Measurements from ENCODE around the gene SNX6. TPM values are rescaled to one million over a fixed set of nuclear protein-coding genes. Genes with fewer than 3 reads are reported as not detected.

Gene SNX6
- total RNA-seq, 1 experiment from 2014 or later: 73.4 TPM

DNA sequence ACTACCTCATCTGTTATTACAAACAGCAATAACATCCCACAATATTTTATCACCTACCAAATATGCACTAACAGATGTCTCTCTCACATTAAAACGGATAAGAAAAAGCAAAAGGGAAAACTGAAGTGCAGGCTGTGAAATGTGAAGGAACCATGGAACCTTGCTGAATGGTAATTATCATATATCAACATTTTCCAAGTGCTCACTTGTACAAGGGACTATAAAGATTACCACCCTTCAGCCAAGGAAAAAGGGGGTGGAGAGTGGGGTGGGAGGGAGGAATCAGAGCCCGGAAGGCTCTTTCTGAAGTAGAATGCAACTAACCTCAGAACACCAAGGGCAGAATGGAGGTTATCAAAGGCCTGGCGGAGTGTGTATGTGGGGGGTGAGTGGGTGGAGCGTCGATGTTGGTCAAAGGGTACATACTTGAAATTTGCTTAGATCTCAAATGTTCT is 1.2 kb downstream of the SNX6 start:
- Histone ChIP-seq H3K79me2 (ENCODE audit: insufficient read depth, low read length) (peaks cover 57% of the 10 kb centered on the region), H2AFZ (ENCODE audit: low read depth, low read length, poor library complexity, severe bottlenecking) (no peak overlapping the region), H3K4me2 (ENCODE audit: low read length) (peak overlapping the region; percentile 81), H3K36me3 (ENCODE audit: control insufficient read depth in 1 of 2, insufficient read depth in 2 of 2, low read length in 2 of 2) (0 out of 4 replicates have a peak, but pooled peaks cover 3% of the 10 kb centered on the region in 2 experiments), H3K27ac (ENCODE audit: low read depth, low read length) (0 out of 2 replicates have a peak overlapping the region, but pooled peaks have one; percentile 78), H3K9me2 (ENCODE audit: insufficient read depth) (no peaks in the 10 kb centered on the region), H3K9me3 (ENCODE audit: control insufficient read depth in 1 of 2, insufficient read depth in 1 of 2, low read depth in 1 of 2, low read length in 2 of 2) (no peaks in the 10 kb centered on the region), H3K4me1 (ENCODE audit: control insufficient read depth in 1 of 2, insufficient read depth in 2 of 2, low read length in 2 of 2) (peaks cover 5 to 15% of the 10 kb centered on the region in 2 experiments), H4K20me1 (ENCODE audit: insufficient read depth) (no peaks in the 10 kb centered on the region), H3K4me3 (replicated peaks in 1 of 2; ENCODE audit: low read depth in 1 of 2, low read length in 2 of 2) (peak overlapping the region; percentile 79 to 80), H3K9ac (ENCODE audit: low read length) (peak overlapping the region; percentile 91; the same call in 1 of the 2 replicates), H3K27me3 (ENCODE audit: insufficient read depth, low read length) (no peaks in the 10 kb centered on the region)
- POLR2A ChIA-PET: no interaction called here
- TF ChIP-seq ZFX (IDR thresholded peaks at IDR 0.05) (no peak), ELF1 (IDR thresholded peaks at IDR 0.05; ENCODE audit: borderline replicate concordance, low read depth) (no peak), POLR2A (IDR thresholded peaks at IDR 0.05; ENCODE audit: borderline replicate concordance, extremely low read depth, insufficient read depth, insufficient read length) (no peak), EZH2 (IDR thresholded peaks at IDR 0.05) (no peak), TCF7L2 (IDR thresholded peaks at IDR 0.05; ENCODE audit: borderline replicate concordance, extremely low read depth, insufficient read depth, insufficient read length) (no peak), SIN3A (IDR thresholded peaks at IDR 0.05; ENCODE audit: low read depth) (no peak), YY1 (IDR thresholded peaks at IDR 0.05; ENCODE audit: extremely low read depth, insufficient replicate concordance, low read depth, low read length) (no peak), RAD21 (IDR thresholded peaks at IDR 0.05; ENCODE audit: low read depth) (no peak), SRF (IDR thresholded peaks at IDR 0.05; ENCODE audit: low read depth) (no peak), POLR2AphosphoS5 (IDR thresholded peaks at IDR 0.05; ENCODE audit: low read depth, low read length) (no peak), SP1 (IDR thresholded peaks at IDR 0.05; ENCODE audit: low read depth) (no peak), CBX3 (IDR thresholded peaks at IDR 0.05; ENCODE audit: low read depth) (no peak), CEBPB (IDR thresholded peaks at IDR 0.05; ENCODE audit: low read depth) (no peak), JUND (IDR thresholded peaks at IDR 0.05) (no peak), EGR1 (IDR thresholded peaks at IDR 0.05; ENCODE audit: low read depth) (no peak)
- TF ChIP-seq, protein P1, sequence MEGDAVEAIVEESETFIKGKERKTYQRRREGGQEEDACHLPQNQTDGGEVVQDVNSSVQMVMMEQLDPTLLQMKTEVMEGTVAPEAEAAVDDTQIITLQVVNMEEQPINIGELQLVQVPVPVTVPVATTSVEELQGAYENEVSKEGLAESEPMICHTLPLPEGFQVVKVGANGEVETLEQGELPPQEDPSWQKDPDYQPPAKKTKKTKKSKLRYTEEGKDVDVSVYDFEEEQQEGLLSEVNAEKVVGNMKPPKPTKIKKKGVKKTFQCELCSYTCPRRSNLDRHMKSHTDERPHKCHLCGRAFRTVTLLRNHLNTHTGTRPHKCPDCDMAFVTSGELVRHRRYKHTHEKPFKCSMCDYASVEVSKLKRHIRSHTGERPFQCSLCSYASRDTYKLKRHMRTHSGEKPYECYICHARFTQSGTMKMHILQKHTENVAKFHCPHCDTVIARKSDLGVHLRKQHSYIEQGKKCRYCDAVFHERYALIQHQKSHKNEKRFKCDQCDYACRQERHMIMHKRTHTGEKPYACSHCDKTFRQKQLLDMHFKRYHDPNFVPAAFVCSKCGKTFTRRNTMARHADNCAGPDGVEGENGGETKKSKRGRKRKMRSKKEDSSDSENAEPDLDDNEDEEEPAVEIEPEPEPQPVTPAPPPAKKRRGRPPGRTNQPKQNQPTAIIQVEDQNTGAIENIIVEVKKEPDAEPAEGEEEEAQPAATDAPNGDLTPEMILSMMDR (IDR thresholded peaks at IDR 0.05 in 2 of 3, conservative IDR thresholded peaks at IDR 0.05 in 1 of 3; ENCODE audit: borderline replicate concordance in 1 of 3, insufficient read depth in 1 of 3, low read depth in 2 of 3, low read length in 2 of 3): no peak
- TF ChIP-seq, protein P2, sequence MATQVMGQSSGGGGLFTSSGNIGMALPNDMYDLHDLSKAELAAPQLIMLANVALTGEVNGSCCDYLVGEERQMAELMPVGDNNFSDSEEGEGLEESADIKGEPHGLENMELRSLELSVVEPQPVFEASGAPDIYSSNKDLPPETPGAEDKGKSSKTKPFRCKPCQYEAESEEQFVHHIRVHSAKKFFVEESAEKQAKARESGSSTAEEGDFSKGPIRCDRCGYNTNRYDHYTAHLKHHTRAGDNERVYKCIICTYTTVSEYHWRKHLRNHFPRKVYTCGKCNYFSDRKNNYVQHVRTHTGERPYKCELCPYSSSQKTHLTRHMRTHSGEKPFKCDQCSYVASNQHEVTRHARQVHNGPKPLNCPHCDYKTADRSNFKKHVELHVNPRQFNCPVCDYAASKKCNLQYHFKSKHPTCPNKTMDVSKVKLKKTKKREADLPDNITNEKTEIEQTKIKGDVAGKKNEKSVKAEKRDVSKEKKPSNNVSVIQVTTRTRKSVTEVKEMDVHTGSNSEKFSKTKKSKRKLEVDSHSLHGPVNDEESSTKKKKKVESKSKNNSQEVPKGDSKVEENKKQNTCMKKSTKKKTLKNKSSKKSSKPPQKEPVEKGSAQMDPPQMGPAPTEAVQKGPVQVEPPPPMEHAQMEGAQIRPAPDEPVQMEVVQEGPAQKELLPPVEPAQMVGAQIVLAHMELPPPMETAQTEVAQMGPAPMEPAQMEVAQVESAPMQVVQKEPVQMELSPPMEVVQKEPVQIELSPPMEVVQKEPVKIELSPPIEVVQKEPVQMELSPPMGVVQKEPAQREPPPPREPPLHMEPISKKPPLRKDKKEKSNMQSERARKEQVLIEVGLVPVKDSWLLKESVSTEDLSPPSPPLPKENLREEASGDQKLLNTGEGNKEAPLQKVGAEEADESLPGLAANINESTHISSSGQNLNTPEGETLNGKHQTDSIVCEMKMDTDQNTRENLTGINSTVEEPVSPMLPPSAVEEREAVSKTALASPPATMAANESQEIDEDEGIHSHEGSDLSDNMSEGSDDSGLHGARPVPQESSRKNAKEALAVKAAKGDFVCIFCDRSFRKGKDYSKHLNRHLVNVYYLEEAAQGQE (IDR thresholded peaks at IDR 0.05; ENCODE audit: low read depth): no peak
- TF ChIP-seq, protein P3, sequence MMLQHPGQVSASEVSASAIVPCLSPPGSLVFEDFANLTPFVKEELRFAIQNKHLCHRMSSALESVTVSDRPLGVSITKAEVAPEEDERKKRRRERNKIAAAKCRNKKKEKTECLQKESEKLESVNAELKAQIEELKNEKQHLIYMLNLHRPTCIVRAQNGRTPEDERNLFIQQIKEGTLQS (IDR thresholded peaks at IDR 0.05): no peak
- TF ChIP-seq, protein P4, sequence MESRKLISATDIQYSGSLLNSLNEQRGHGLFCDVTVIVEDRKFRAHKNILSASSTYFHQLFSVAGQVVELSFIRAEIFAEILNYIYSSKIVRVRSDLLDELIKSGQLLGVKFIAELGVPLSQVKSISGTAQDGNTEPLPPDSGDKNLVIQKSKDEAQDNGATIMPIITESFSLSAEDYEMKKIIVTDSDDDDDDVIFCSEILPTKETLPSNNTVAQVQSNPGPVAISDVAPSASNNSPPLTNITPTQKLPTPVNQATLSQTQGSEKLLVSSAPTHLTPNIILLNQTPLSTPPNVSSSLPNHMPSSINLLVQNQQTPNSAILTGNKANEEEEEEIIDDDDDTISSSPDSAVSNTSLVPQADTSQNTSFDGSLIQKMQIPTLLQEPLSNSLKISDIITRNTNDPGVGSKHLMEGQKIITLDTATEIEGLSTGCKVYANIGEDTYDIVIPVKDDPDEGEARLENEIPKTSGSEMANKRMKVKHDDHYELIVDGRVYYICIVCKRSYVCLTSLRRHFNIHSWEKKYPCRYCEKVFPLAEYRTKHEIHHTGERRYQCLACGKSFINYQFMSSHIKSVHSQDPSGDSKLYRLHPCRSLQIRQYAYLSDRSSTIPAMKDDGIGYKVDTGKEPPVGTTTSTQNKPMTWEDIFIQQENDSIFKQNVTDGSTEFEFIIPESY (IDR thresholded peaks at IDR 0.05; ENCODE audit: extremely low read depth, insufficient replicate concordance, low read length): no peak
- no TSS peak for BruUV-seq (replicated peaks)
- CTCF ChIA-PET: no interaction called here
- DNase-seq (ENCODE audit: low read depth, low spot score) (no peak), ATAC-seq (no peak)
- intact Hi-C loops (cut with micrococcal nuclease): loop anchor here (1.0 kb wide), 1 partner anchor 11 kb away; no protein-coding TSS in a partner anchor
- RAD21 ChIA-PET (ENCODE audit: low non-redundant PET in 1 of 2, low total read pairs in 2 of 2, uncharacterized antibody in 2 of 2, unreplicated experiment in 2 of 2): no interaction called here
